HepG2 (cell line): ENCODE data around the gene TDRD1. TPM values are rescaled to one million over a fixed set of nuclear protein-coding genes. Genes with fewer than 3 reads are reported as not detected.

Experiments used
- ARID2 ChIP-seq: sonication (generic); formaldehyde crosslinking; IDR thresholded peaks from 2 replicates; pipeline ENCODE4 v1.8.1; 2022; ENCODE audit warnings: mild to moderate bottlenecking, missing genetic modification reagents, borderline replicate concordance
- GFI1 ChIP-seq: sonication (generic); formaldehyde crosslinking; IDR thresholded peaks from 2 replicates; pipeline ENCODE4 v1.5.0; 2020; ENCODE audit warnings: missing genetic modification reagents, mild to moderate bottlenecking, borderline replicate concordance
- NFKB2 ChIP-seq: sonication (generic); formaldehyde crosslinking; IDR thresholded peaks from 2 replicates; pipeline ENCODE4 v1.4.0; 2020; ENCODE audit warnings: missing genetic modification reagents, borderline replicate concordance
- PTBP1 ChIP-seq: fragments of 200-400 bp; formaldehyde crosslinking; IDR thresholded peaks from 2 replicates; pipeline ENCODE4 v1.6.1; 2018; ENCODE audit warnings: low read length, low read depth; ENCODE audit not compliant: poor library complexity, severe bottlenecking
- RELA ChIP-seq: sonication (generic); formaldehyde crosslinking; IDR thresholded peaks from 2 replicates; pipeline ENCODE4 v1.4.0; 2020; ENCODE audit warnings: missing genetic modification reagents
- SATB2 ChIP-seq: sonication (generic); formaldehyde crosslinking; IDR thresholded peaks from 2 replicates; pipeline ENCODE4 v1.5.0; 2020; ENCODE audit warnings: missing genetic modification reagents
- SOX13 ChIP-seq, 3 experiments: fragments of 450-650 bp in 1 of 3; sonication (generic) in 1 of 3; formaldehyde crosslinking in 1 of 3; IDR thresholded peaks in 2 of 3; conservative IDR thresholded peaks in 1 of 3; 2 replicates each; pipeline versions ENCODE4 v1.5.0 to v1.6.1; 2016 to 2020; ENCODE audit warnings: antibody characterized with exemption in 1 of 3, mild to moderate bottlenecking in 1 of 3, missing compliant biosample characterization in 1 of 3, missing genetic modification reagents in 1 of 3, moderate library complexity in 1 of 3
- SP1 ChIP-seq, 2 experiments: fragments of 450-650 bp in 1 of 2; sonication (generic) in 1 of 2; formaldehyde crosslinking in 1 of 2; IDR thresholded peaks; 2 replicates each; pipeline versions ENCODE4 v1.4.0 to v1.6.1; 2016 to 2020; ENCODE audit warnings: missing genetic modification reagents in 1 of 2
- YEATS2 ChIP-seq: sonication (generic); formaldehyde crosslinking; IDR thresholded peaks from 2 replicates; pipeline ENCODE4 v1.4.0; 2020; ENCODE audit warnings: missing genetic modification reagents, borderline replicate concordance
- ZNF225 ChIP-seq: sonication (generic); formaldehyde crosslinking; IDR thresholded peaks from 2 replicates; pipeline ENCODE4 v1.4.0; 2020; ENCODE audit warnings: mild to moderate bottlenecking, missing genetic modification reagents
- ZNF34 ChIP-seq: sonication (generic); formaldehyde crosslinking; IDR thresholded peaks from 2 replicates; pipeline ENCODE4 v1.4.0; 2020; ENCODE audit warnings: mild to moderate bottlenecking, missing genetic modification reagents, borderline replicate concordance
- polyA plus RNA-seq, 8 experiments: library from polyadenylated mRNA; depleted of rRNA in 3 of 8; stranded (reverse) in 7 of 8; unstranded in 1 of 8; fragments of >200 nt; fragmentation: Illumina TruSeq in 4 of 8; extraction: Trizol in 4 of 8; gene quantifications; 2 replicates each; pipeline versions ENCODE4 v1.2.1 to v1.2.3, GENCODE V29; 2011 to 2016; ENCODE audit warnings: low read depth in 4 of 8, missing spikeins in 1 of 8, mixed read lengths in 1 of 8; ENCODE audit not compliant: insufficient read depth in 1 of 8
- total RNA-seq, 5 experiments: library from RNA; depleted of rRNA; stranded (reverse); fragments of >200 nt; fragmentation: Illumina TruSeq; extraction: Trizol; gene quantifications; 2 replicates each; pipeline ENCODE4 v1.2.3, GENCODE V29; 2016; ENCODE audit warnings: low read depth in 1 of 5
- TF ChIP-seq, protein P1 (sequence below): sonication (generic); formaldehyde crosslinking; IDR thresholded peaks from 2 replicates; pipeline ENCODE4 v1.9.0; 2022; ENCODE audit warnings: low read depth, missing genetic modification reagents
- TF ChIP-seq, protein P2 (sequence below): sonication (generic); formaldehyde crosslinking; conservative IDR thresholded peaks from 2 replicates; pipeline ENCODE4 v1.8.0; 2022; ENCODE audit warnings: mild to moderate bottlenecking, moderate library complexity, missing genetic modification reagents
- TF ChIP-seq, protein P3 (sequence below), 2 experiments: IDR thresholded peaks; 2 replicates each; pipeline ENCODE4 v1.6.1; 2011 to 2012; ENCODE audit warnings: low read length in 2 of 2, borderline replicate concordance in 1 of 2, low read depth in 1 of 2, mild to moderate bottlenecking in 1 of 2, moderate library complexity in 1 of 2
- TF ChIP-seq, protein P4 (sequence below): sonication (generic); formaldehyde crosslinking; conservative IDR thresholded peaks from 2 replicates; pipeline ENCODE4 v1.4.0; 2020; ENCODE audit warnings: missing genetic modification reagents

TDRD1 gene
- total and polyA plus RNA-seq, 2 of the 13 experiments (the other 11 are each of a cell fraction or from before 2014, with no cell fraction given) = not detected

DNA sequence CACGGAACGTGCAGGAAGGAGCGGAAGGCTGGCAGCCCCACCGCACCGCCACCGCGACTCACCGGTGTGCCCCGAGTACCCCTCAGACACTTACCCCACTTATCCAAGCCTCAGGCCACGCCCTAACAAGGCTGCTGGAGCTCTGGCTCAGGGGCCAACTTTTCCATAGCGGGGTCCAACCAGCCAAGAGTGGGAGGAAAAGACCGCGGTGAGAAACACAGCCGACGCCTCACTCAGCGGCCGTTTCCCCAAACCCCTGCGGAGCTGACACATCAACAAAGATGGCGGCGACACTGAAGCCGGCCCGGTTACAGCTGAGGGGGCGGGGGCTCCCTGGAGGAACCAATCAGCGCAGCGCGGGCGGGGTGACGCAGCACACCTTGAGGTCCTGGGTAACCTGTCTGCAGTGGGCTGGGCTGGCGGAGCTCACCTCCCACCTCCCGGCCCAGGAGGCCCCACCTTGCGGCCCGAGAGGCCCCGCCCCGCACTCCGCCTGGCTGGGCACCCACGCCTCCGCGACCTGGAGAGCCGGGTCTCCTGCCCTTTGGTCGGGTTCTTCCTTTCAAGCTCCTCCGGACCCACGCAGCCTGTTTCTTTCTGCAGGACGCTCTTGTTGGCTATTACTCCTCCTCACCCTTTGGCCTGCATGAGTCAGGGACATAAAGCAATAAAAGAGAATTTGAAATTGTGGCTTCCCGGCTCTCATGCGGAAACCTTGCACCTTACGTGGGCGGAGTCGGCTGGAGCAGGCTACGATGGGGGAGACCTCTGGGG is 5.0 kb upstream of the TDRD1 start, which contains the start of gene CCDC186 (continued):
- no peak for TF ChIP-seq SATB2
- TF ChIP-seq ZNF225 (CRISPR knock-in tag) = no peak
- TF ChIP-seq ZNF34 (CRISPR knock-in tag) = no peak
- TF ChIP-seq, protein P1, sequence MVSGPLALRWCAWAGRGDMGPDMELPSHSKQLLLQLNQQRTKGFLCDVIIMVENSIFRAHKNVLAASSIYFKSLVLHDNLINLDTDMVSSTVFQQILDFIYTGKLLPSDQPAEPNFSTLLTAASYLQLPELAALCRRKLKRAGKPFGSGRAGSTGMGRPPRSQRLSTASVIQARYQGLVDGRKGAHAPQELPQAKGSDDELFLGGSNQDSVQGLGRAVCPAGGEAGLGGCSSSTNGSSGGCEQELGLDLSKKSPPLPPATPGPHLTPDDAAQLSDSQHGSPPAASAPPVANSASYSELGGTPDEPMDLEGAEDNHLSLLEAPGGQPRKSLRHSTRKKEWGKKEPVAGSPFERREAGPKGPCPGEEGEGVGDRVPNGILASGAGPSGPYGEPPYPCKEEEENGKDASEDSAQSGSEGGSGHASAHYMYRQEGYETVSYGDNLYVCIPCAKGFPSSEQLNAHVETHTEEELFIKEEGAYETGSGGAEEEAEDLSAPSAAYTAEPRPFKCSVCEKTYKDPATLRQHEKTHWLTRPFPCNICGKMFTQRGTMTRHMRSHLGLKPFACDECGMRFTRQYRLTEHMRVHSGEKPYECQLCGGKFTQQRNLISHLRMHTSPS = no peak
- peak; percentile 57; the same call in 1 of the 2 replicates for TF ChIP-seq YEATS2
- peak; percentile 43; the same call in 1 of the 2 replicates for TF ChIP-seq GFI1
- no peak for TF ChIP-seq PTBP1
- TF ChIP-seq SOX13 (IDR thresholded peaks at IDR 0.05) = no peak
- peak in 1 of 2 experiments; percentile 24; a peak in 1 of 4 replicates for TF ChIP-seq SOX13 (CRISPR knock-in tag; conservative IDR thresholded peaks at IDR 0.05 in 1 of 2, IDR thresholded peaks at IDR 0.05 in 1 of 2)
- TF ChIP-seq, protein P2, sequence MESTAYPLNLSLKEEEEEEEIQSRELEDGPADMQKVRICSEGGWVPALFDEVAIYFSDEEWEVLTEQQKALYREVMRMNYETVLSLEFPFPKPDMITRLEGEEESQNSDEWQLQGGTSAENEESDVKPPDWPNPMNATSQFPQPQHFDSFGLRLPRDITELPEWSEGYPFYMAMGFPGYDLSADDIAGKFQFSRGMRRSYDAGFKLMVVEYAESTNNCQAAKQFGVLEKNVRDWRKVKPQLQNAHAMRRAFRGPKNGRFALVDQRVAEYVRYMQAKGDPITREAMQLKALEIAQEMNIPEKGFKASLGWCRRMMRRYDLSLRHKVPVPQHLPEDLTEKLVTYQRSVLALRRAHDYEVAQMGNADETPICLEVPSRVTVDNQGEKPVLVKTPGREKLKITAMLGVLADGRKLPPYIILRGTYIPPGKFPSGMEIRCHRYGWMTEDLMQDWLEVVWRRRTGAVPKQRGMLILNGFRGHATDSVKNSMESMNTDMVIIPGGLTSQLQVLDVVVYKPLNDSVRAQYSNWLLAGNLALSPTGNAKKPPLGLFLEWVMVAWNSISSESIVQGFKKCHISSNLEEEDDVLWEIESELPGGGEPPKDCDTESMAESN (CRISPR knock-in tag) = peak; percentile 40
- no peak for TF ChIP-seq SP1 (IDR thresholded peaks at IDR 0.05)
- peak; percentile 86 for TF ChIP-seq SP1 (CRISPR knock-in tag; IDR thresholded peaks at IDR 0.05)
- TF ChIP-seq, protein P3, sequence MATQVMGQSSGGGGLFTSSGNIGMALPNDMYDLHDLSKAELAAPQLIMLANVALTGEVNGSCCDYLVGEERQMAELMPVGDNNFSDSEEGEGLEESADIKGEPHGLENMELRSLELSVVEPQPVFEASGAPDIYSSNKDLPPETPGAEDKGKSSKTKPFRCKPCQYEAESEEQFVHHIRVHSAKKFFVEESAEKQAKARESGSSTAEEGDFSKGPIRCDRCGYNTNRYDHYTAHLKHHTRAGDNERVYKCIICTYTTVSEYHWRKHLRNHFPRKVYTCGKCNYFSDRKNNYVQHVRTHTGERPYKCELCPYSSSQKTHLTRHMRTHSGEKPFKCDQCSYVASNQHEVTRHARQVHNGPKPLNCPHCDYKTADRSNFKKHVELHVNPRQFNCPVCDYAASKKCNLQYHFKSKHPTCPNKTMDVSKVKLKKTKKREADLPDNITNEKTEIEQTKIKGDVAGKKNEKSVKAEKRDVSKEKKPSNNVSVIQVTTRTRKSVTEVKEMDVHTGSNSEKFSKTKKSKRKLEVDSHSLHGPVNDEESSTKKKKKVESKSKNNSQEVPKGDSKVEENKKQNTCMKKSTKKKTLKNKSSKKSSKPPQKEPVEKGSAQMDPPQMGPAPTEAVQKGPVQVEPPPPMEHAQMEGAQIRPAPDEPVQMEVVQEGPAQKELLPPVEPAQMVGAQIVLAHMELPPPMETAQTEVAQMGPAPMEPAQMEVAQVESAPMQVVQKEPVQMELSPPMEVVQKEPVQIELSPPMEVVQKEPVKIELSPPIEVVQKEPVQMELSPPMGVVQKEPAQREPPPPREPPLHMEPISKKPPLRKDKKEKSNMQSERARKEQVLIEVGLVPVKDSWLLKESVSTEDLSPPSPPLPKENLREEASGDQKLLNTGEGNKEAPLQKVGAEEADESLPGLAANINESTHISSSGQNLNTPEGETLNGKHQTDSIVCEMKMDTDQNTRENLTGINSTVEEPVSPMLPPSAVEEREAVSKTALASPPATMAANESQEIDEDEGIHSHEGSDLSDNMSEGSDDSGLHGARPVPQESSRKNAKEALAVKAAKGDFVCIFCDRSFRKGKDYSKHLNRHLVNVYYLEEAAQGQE (IDR thresholded peaks at IDR 0.05; ENCODE audit: borderline replicate concordance in 1 of 2, low read depth in 1 of 2, low read length in 2 of 2) = no peak
- TF ChIP-seq, protein P4, sequence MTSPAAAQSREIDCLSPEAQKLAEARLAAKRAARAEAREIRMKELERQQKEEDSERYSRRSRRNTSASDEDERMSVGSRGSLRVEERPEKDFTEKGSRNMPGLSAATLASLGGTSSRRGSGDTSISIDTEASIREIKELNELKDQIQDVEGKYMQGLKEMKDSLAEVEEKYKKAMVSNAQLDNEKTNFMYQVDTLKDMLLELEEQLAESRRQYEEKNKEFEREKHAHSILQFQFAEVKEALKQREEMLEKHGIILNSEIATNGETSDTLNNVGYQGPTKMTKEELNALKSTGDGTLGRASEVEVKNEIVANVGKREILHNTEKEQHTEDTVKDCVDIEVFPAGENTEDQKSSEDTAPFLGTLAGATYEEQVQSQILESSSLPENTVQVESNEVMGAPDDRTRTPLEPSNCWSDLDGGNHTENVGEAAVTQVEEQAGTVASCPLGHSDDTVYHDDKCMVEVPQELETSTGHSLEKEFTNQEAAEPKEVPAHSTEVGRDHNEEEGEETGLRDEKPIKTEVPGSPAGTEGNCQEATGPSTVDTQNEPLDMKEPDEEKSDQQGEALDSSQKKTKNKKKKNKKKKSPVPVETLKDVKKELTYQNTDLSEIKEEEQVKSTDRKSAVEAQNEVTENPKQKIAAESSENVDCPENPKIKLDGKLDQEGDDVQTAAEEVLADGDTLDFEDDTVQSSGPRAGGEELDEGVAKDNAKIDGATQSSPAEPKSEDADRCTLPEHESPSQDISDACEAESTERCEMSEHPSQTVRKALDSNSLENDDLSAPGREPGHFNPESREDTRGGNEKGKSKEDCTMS (CRISPR knock-in tag) = no peak
- TF ChIP-seq RELA = no peak
- TF ChIP-seq NFKB2 (CRISPR knock-in tag) = peak; percentile 75; the same call in 1 of the 2 replicates
- TF ChIP-seq ARID2 (CRISPR knock-in tag) = no peak
